LNCaP clone FGC (cell line): ENCODE measurements around the gene IL19.

Source experiments
- DNase-seq: peaks from one replicate; pipeline ENCODE4 v3.0.0-alpha.2; 2011; ENCODE audit warnings: low read depth
- H3K4me3 ChIP-seq: 2 replicates; pipeline ENCODE4 v1.5.1; 2011; ENCODE audit warnings: mild to moderate bottlenecking, low read depth, low read length, control low read depth
- TF ChIP-seq, protein P1 (sequence below): IDR thresholded peaks from 2 replicates; pipeline ENCODE4 v1.5.1; 2012; ENCODE audit warnings: mild to moderate bottlenecking; ENCODE audit not compliant: control insufficient read depth, insufficient read depth; ENCODE audit errors: extremely low read depth

IL19 gene

DNA sequence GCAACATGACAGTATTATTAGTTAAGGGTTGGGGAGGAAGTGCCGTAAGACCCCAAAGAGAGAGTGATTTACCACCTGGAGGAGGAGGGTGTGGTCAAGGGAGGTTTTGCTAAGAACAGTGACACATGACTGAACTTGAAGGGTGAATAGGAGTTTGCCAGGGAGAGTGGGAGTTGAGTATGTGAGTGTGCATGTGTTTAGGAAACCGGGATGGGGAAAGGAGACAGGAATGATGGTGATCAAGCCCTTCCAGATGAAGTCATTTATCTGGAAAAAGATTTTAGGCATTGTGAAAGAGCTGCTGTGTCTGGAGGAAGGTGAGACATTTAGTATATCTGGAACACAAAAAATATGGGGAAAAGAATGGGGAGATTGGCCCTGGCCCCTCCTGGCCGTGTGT is 29.8 kb downstream of the IL19 start:
- DNase-seq, result no peak
- no peak overlapping the region for H3K4me3 ChIP-seq
- TF ChIP-seq, protein P1, sequence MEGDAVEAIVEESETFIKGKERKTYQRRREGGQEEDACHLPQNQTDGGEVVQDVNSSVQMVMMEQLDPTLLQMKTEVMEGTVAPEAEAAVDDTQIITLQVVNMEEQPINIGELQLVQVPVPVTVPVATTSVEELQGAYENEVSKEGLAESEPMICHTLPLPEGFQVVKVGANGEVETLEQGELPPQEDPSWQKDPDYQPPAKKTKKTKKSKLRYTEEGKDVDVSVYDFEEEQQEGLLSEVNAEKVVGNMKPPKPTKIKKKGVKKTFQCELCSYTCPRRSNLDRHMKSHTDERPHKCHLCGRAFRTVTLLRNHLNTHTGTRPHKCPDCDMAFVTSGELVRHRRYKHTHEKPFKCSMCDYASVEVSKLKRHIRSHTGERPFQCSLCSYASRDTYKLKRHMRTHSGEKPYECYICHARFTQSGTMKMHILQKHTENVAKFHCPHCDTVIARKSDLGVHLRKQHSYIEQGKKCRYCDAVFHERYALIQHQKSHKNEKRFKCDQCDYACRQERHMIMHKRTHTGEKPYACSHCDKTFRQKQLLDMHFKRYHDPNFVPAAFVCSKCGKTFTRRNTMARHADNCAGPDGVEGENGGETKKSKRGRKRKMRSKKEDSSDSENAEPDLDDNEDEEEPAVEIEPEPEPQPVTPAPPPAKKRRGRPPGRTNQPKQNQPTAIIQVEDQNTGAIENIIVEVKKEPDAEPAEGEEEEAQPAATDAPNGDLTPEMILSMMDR, result no peak

DNA sequence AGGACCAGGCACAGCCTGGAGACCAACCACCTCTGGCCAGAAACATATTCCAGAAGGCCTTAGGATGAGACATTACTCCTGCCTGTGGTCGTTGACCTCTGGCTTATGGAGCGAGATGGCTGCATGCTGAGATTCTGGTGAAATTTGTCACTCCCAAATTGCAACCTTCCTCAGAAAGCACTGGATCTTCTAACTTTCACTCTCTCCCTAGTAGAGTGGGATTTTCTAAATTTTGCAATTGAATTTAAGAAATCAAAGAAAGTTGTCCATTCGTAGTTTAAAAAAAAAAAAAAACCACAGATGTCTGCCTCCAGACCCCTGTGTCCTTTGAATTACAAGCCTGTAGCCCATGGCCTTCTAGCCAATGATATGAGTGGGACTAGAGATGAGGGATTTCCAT is 30.3 kb downstream of the IL19 start:
- TF ChIP-seq, protein P1, result no peak
- no peak overlapping the region for H3K4me3 ChIP-seq
- DNase-seq, result no peak

- H3K4me3 ChIP-seq, result no peak overlapping the region
- TF ChIP-seq, protein P1, result no peak
- no peak for DNase-seq
Observed at GRCh38 chr1:206801467-206801866, 30.9 kb downstream of the IL19 start.

DNA sequence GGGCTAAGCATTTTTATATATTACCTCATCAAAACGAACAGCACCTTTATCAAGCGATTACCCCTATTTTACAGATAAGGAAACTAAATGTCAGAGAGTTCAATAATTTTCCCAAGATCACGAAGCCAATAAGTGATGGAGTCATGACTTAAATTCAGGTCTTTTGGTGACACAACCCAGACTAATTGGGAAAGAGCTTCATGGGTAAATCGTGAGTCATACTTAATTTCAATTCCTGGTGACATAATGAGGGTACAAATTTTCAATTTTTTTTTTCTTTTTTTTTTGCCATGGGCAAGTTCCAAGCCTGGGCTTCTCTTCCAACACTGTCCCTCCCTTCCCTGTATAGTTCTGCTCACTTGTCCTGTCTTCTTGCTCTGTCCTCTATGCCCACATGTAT is 31.8 kb downstream of the IL19 start:
- no peak overlapping the region for H3K4me3 ChIP-seq
- TF ChIP-seq, protein P1, result no peak
- DNase-seq, result no peak

GRCh38 chr1:206803221-206803730 is 32.7 kb downstream of the IL19 start:
- TF ChIP-seq, protein P1, result no peak
- no peak for DNase-seq
- no peak overlapping the region for H3K4me3 ChIP-seq

GRCh38 chr1:206804156-206804737 is 33.7 kb downstream of the IL19 start:
- TF ChIP-seq, protein P1, result no peak
- no peak overlapping the region for H3K4me3 ChIP-seq
- DNase-seq, result no peak

DNA sequence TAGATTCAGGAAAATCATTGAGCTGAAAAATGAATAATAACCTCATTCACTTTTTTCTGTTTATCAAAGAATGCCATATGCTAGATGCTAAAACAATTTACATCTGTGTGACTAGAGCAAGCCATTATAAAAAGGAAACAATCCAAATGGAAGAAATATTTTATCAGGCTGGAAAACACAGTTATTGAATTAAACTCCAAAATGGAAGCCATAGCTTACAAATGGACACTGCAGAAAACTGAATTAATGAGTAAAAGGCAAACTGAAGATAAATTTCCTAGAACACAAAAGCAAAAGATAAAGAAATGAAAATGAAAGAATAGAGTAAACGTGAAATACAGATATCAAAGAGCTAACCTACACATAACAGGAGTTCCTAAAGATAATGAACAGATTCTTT is 34.8 kb downstream of the IL19 start:
- no peak overlapping the region for H3K4me3 ChIP-seq
- no peak for DNase-seq
- TF ChIP-seq, protein P1, result no peak
